GM18951 (cell line): ENCODE data around the gene EML4.
"Not testable (repeated sequence)": the region's sequence is repeated elsewhere in the genome, so short reads cannot be mapped to it uniquely, and the experiment has no call there.

Experiments
- POLR2A ChIP-seq: IDR thresholded peaks from 4 replicates; pipeline ENCODE4 v1.6.1; 2011; ENCODE audit warnings: mild to moderate bottlenecking; ENCODE audit not compliant: insufficient read length, insufficient read depth; ENCODE audit errors: extremely low read depth
- in situ Hi-C: fragments of 300-500 bp; cut with MboI; formaldehyde crosslinking; loops from one replicate; pipeline ENCODE4 v1.12.0; 2022; ENCODE audit warnings: low sequenced_read_pairs, mixed read lengths, inconsistent platforms; ENCODE audit not compliant: unreplicated experiment

Gene EML4

GRCh38 chr2:42331569-42332284 is 162.6 kb downstream of the EML4 start:
- no peak for TF ChIP-seq POLR2A
- in situ Hi-C loops = no loop called here

DNA sequence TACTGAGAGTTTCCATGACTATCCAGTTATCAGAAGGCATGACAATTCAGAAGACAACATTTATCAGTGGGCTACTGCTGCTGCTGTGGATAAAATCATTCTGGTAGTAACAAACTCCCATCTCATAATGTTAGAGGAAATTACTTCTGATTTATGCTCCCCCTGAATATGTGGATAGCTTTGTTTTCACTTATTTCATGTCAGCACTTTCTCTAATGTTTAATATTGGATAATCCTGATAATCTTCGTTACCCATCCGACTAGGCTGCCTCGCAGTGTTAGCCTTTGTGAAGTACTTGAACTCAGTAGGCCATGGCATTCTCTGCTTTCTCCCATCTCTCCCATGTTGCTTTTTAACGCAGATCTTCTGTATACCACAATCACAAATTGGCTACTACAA is 163.4 kb downstream of the EML4 start:
- TF ChIP-seq POLR2A = no peak

DNA sequence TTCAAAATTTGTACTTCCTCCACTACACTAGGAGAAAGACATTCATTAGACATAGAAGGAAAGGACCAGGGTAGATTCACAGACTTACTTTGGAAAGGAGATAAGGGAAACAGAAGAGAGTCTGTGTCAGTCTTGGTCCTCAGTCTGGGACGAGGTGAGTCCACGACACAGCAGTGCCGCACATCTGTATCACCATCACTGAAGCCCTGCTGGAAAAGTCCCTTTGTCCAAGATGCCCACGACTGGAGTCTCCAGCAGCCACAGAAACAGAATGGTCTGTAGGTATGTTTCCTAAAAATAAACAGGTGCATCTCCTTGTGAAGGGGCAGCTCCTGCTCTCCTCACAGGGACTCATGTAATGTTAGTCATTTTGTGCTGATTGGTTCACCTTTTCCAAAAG is 164.4 kb downstream of the EML4 start:
- in situ Hi-C loops = no loop called here
- TF ChIP-seq POLR2A = no peak

More for the DNA sequence above, 163.4 kb downstream of the EML4 start:
- in situ Hi-C loops = no loop called here

GRCh38 chr2:42334220-42334619 is 165.1 kb downstream of the EML4 start:
- TF ChIP-seq POLR2A = no peak
- in situ Hi-C loops = no loop called here

DNA sequence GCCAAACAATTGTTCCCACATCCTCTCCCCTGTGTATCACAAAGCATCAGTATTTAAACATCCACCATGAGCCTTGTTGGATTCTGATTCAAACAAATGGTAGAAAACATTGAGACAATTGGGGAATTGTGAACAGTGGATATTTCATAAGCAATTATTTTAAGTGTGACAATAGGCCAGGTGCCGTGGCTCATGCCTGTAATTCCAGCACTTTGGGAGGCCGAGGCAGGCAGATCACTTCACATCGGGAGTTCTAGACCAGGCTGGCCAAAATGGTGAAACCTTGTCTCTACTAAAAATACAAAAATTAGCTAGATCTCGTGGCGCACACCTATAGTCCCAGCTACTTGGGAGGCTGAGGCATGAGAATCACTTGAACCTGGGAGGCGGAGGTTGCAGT is 165.7 kb downstream of the EML4 start:
- in situ Hi-C loops = not testable (repeated sequence)

DNA sequence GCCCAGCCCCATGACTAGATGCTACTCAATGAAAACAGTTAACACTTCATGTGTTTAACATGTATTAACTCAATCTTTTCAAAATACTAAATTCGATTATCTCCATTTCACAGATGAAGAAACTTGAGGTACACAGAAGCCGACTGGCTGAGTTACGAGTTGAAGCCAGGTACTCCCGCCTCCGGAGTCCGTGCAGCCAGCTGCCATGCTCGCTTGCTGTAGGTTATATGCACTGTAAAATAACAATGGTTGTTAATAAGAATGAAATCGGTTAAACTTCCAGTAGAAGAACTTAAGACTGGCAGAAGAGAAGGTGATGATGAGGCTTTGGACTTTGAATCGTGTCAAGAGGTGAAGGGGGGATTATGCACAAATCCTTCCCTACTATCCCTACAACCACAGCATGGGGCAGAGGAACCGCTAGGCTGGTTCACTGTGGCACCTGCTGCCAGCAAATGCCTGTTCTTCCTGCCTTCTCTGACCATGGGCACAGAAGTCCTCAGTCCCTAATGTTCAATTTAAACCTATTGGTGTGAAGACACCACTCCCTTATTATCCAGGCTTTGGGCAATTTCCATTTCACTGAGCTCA is 166.5 kb downstream of the EML4 start:
- in situ Hi-C loops = no loop called here

DNA sequence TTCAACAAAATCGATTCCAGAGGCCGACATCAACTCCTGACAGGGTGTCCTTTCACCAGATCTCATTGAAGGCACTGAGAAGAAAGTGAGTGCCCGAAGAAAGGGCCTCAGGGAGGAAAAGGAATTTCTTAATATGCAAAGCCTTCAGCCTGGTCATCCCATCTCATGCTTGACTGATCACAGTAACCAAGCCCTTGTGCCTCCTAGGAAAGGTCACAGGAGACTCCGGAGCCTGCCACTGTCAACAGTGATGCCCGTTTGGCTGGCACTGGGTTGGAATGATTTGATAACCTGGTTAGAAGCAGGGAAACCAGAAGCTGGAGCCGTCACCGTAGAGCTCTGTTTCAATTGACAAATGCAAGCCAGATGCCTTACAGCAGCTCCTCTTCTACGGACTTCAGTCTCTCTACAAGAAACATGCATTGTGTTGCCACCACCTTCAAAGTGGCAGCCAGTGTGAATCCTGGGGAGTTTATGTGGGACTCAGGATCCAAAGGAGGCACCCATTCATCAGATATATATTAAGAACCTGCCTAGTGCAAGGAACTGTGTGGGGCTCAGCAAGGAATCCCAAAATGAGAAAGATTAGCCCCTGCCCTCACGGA is 167.3 kb downstream of the EML4 start:
- in situ Hi-C loops = no loop called here
- TF ChIP-seq POLR2A = no peak

More for the DNA sequence above, 166.5 kb downstream of the EML4 start:
- no peak for TF ChIP-seq POLR2A

- TF ChIP-seq POLR2A = no peak
- in situ Hi-C loops = no loop called here
Observed at GRCh38 chr2:42337356-42337820, 168.2 kb downstream of the EML4 start.

DNA sequence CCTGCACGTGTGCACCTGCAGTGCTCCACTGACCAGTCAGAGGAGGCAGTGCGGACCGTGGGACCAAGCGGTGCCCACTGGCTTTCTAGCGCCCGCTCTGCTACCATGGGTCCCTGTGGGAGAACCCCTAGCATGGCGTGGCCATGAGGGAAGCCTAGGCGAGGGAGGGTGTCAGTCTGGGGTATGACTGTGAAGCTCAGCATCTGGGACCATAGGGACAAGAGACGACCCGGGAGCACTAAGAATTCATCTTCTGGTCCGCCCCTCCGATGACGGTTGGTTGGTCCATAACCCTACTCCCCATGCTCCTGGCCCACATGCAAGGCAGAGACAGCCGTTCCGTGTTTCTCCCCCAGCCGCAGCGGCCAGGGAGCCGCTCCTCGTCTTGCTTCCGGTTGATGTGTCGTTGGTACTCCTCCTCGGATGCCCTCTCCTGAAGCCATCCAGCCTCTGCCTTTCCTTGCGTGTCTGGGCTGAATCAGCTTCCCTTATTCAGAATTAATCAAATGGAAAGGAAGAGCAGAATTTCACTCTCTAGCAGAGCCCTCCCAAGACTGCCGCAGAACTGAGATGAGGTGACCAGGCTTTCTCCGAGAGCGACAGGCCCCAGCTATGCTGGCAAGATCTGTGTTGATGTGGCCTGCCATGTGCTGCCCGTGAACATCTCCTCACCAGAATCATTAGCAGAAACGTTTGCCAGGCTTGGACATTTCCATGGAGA is 168.9 kb downstream of the EML4 start:
- no peak for TF ChIP-seq POLR2A
- in situ Hi-C loops = no loop called here

DNA sequence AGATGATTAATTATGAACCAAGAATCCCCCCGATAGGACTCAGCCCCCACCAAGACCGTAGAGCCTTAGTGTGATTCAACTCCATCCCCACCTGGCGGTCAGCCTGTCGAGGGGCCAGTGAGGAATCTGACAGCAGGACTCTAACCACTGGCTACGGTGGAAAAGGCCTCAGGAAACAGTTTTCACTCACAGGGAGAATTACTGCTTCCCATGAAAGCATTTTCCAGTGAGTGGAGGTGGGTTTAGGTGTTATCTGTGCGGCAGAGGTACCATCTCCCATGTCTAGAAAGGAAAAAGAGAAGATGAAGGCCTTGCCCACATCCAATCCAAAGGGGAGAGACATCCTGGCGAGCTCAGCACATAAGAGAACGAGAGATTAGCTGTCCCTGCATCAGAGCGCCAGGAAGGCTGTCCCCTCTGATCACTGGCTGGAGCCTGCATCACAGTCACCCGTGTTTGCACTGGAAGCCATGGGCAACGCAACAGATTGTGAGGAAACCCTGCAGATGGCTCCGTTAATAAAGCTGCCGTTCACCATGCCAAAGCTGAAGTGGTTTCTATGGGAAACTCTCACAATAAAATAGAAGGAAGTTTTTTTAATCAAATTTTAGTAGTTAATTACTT is 169.5 kb downstream of the EML4 start:
- TF ChIP-seq POLR2A = no peak
- in situ Hi-C loops = no loop called here

GRCh38 chr2:42339191-42339912 is 170.2 kb downstream of the EML4 start:
- no peak for TF ChIP-seq POLR2A
- in situ Hi-C loops = no loop called here

- in situ Hi-C loops = no loop called here
- no peak for TF ChIP-seq POLR2A
Observed at GRCh38 chr2:42340045-42340937, 171.1 kb downstream of the EML4 start.
